ENCODE measurements around the gene GREB1. TPM values are rescaled to one million over a fixed set of nuclear protein-coding genes. Genes with fewer than 3 reads are reported as not detected.
A peak's percentile ranks its signal among the peaks of the same experiment; 100 is the strongest.

The GREB1 gene
- total and polyA plus RNA-seq, 3 experiments from 2014 or later, result 0.16 to 0.94 (median 0.55) TPM

DNA sequence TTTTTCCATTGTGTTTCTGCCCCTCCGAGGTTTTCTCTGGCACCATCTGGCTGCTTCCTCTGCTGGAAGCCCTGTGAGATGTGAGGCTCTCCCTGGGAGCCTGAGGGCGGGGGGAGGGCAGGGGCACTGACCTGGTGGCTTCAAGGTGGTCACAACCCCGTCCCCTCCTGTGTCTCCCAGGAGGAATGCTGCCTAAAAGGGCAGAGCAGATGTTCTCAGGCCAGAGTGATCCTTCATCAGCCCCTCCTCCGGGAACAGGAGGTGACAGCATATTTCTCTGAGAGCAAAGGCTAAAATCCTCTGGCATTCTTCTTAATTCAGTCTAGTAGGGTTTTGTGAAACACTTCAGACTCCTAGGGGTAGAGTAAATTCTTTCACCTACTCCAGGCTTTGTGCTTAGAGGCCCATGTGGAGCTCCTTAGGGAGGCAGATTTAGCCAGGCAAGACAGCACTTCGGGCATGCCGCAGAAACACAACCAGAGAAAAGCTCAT lies 18.3 kb upstream of the GREB1 start:
- Histone ChIP-seq H3K4me1 (ENCODE audit: insufficient read depth, low read length) (no peaks in the 10 kb centered on the region), H3K36me3 (ENCODE audit: insufficient read depth, low read length) (no peaks in the 10 kb centered on the region), H3K9me3 (ENCODE audit: low read length) (no peaks in the 10 kb centered on the region), H3K27ac (ENCODE audit: low read depth, low read length) (no peak overlapping the region), H3K27me3 (ENCODE audit: insufficient read depth, low read length, poor library complexity, severe bottlenecking) (no peaks in the 10 kb centered on the region), H3K4me3 (ENCODE audit: low read length) (no peak overlapping the region)
- H3K27ac Mint-ChIP-seq, result no peak overlapping the region
- peaks cover 0 to 6% (median 6%) of the 10 kb centered on the region in 5 donors for H3K9me3 Mint-ChIP-seq
- peaks cover 0 to 17% of the 10 kb centered on the region in 2 donors for H3K27me3 Mint-ChIP-seq
- CTCF ChIA-PET, result no interaction called here
- no peak for DNase-seq
- no peaks in the 10 kb centered on the region for H3K36me3 Mint-ChIP-seq
- no peak overlapping the region for H3K4me3 Mint-ChIP-seq
- no peaks in the 10 kb centered on the region for H3K4me1 Mint-ChIP-seq
- POLR2A ChIA-PET, result no interaction called here

DNA sequence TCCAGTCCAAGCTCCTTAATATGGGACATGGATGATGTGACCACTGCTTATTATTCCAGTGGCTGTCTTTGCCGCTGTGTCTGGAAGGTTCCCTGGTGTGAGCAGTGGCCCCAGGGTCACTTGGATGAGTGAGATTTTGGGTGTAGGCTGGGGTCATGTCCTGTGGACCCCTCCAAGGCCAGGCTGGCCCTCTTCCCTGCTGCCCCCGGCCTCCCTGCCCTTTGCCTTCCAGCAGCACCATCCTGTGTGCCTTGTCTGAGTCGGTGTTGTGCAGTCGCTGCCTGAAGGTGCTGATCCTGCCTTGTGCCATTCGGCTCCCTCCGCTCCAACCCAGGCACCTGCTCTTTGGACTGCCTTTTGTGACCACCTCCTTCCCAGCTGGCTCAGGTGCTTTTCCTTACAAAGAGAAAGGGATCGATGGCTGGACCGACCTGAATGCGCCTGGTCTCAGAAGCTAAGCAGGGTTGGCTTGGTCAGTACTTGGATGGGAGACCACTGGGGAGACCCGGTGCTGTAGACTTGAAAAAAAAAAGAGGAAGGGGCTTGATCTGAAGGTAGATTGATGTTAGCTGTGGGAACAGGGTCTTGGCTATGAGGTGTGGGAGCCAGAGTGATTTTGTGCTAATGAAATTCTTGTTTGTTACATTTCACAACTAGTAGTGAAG lies 16.7 kb upstream of the GREB1 start:
- Histone ChIP-seq H3K4me1 (ENCODE audit: insufficient read depth, low read length) (no peaks in the 10 kb centered on the region), H3K27me3 (ENCODE audit: insufficient read depth, low read length, poor library complexity, severe bottlenecking) (no peaks in the 10 kb centered on the region), H3K27ac (ENCODE audit: low read depth, low read length) (no peak overlapping the region), H3K4me3 (ENCODE audit: low read length) (no peak overlapping the region), H3K36me3 (ENCODE audit: insufficient read depth, low read length) (no peaks in the 10 kb centered on the region), H3K9me3 (ENCODE audit: low read length) (no peaks in the 10 kb centered on the region)
- H3K27me3 Mint-ChIP-seq, result peaks cover 0 to 11% of the 10 kb centered on the region in 2 donors
- POLR2A ChIA-PET, result no interaction called here
- H3K36me3 Mint-ChIP-seq, result no peaks in the 10 kb centered on the region
- peaks cover 0 to 9% (median 7%) of the 10 kb centered on the region in 5 donors for H3K9me3 Mint-ChIP-seq
- CTCF ChIA-PET, result no interaction called here
- no peak overlapping the region for H3K27ac Mint-ChIP-seq
- H3K4me1 Mint-ChIP-seq, result no peaks in the 10 kb centered on the region
- DNase-seq, result no peak
- no peak overlapping the region for H3K4me3 Mint-ChIP-seq

GRCh38 chr2:11517906-11518305 lies 15.9 kb upstream of the GREB1 start:
- no peak overlapping the region for H3K27ac ChIP-seq (ENCODE audit: low read depth, low read length)
- no peaks in the 10 kb centered on the region for H3K9me3 ChIP-seq (ENCODE audit: low read length)
- CTCF ChIA-PET, result no interaction called here
- H3K4me1 ChIP-seq (ENCODE audit: insufficient read depth, low read length), result no peaks in the 10 kb centered on the region
- H3K27me3 Mint-ChIP-seq, result peaks cover 0 to 8% of the 10 kb centered on the region in 2 donors
- peaks cover 0 to 9% (median 7%) of the 10 kb centered on the region in 5 donors for H3K9me3 Mint-ChIP-seq
- peaks cover 0 to 3% (median 2%) of the 10 kb centered on the region in 3 donors for H3K36me3 Mint-ChIP-seq
- DNase-seq, result no peak
- no peaks in the 10 kb centered on the region for H3K27me3 ChIP-seq (ENCODE audit: insufficient read depth, low read length, poor library complexity, severe bottlenecking)
- H3K36me3 ChIP-seq (ENCODE audit: insufficient read depth, low read length), result no peaks in the 10 kb centered on the region
- POLR2A ChIA-PET, result no interaction called here
- no peak overlapping the region for H3K4me3 ChIP-seq (ENCODE audit: low read length)
- H3K27ac Mint-ChIP-seq, result peak overlapping the region in 1 of 8 donors; percentile 36
- no peak overlapping the region for H3K4me3 Mint-ChIP-seq
- no peaks in the 10 kb centered on the region for H3K4me1 Mint-ChIP-seq

GRCh38 chr2:11520092-11520693 lies 13.7 kb upstream of the GREB1 start:
- peaks cover 0 to 9% (median 8%) of the 10 kb centered on the region in 5 donors for H3K9me3 Mint-ChIP-seq
- POLR2A ChIA-PET, result no interaction called here
- DNase-seq, result no peak
- peaks cover 0 to 4% (median 2%) of the 10 kb centered on the region in 3 donors for H3K36me3 Mint-ChIP-seq
- H3K27ac Mint-ChIP-seq, result no peak overlapping the region
- Histone ChIP-seq H3K36me3 (ENCODE audit: insufficient read depth, low read length) (no peaks in the 10 kb centered on the region), H3K27me3 (ENCODE audit: insufficient read depth, low read length, poor library complexity, severe bottlenecking) (no peaks in the 10 kb centered on the region), H3K27ac (ENCODE audit: low read depth, low read length) (no peak overlapping the region), H3K4me3 (ENCODE audit: low read length) (no peak overlapping the region), H3K9me3 (ENCODE audit: low read length) (no peaks in the 10 kb centered on the region), H3K4me1 (ENCODE audit: insufficient read depth, low read length) (no peaks in the 10 kb centered on the region)
- H3K27me3 Mint-ChIP-seq, result peaks cover 0 to 9% of the 10 kb centered on the region in 2 donors
- CTCF ChIA-PET, result no interaction called here
- H3K4me1 Mint-ChIP-seq, result no peaks in the 10 kb centered on the region
- no peak overlapping the region for H3K4me3 Mint-ChIP-seq

DNA sequence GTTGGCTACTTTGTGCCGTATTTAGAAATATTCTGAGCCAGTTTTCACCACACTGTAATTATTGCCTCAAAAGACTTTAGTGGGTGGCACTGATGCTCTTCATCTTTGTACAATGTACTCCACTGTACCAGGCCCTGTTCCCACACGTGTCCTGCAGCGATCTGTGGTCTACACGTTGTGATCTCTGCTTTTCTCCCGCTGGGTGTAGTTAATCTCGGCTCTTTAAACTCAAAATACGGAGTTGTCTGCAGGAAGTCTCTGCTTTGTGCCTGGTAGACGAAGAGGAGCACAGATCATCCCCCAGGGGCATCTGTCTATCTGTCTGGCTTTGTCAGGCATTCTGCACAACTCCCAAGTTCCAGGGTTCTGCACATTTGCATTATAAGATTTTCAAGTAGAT lies 12.1 kb upstream of the GREB1 start:
- peaks cover 10 to 15% of the 10 kb centered on the region in 2 donors for H3K27me3 Mint-ChIP-seq
- H3K27ac Mint-ChIP-seq, result no peak overlapping the region
- H3K36me3 ChIP-seq (ENCODE audit: insufficient read depth, low read length), result no peaks in the 10 kb centered on the region
- ChIA-PET POLR2A (no interaction called here), CTCF (no interaction called here)
- peaks cover 0 to 9% (median 8%) of the 10 kb centered on the region in 5 donors for H3K9me3 Mint-ChIP-seq
- H3K4me3 Mint-ChIP-seq, result no peak overlapping the region
- peaks cover 3% of the 10 kb centered on the region for H3K27me3 ChIP-seq (ENCODE audit: insufficient read depth, low read length, poor library complexity, severe bottlenecking)
- no peak overlapping the region for H3K4me3 ChIP-seq (ENCODE audit: low read length)
- peaks cover 0 to 5% (median 2%) of the 10 kb centered on the region in 3 donors for H3K36me3 Mint-ChIP-seq
- H3K4me1 ChIP-seq (ENCODE audit: insufficient read depth, low read length), result no peaks in the 10 kb centered on the region
- no peak overlapping the region for H3K27ac ChIP-seq (ENCODE audit: low read depth, low read length)
- no peak for DNase-seq
- no peaks in the 10 kb centered on the region for H3K9me3 ChIP-seq (ENCODE audit: low read length)
- H3K4me1 Mint-ChIP-seq, result no peaks in the 10 kb centered on the region

- Histone ChIP-seq H3K36me3 (ENCODE audit: insufficient read depth, low read length) (no peaks in the 10 kb centered on the region), H3K4me1 (ENCODE audit: insufficient read depth, low read length) (no peaks in the 10 kb centered on the region), H3K9me3 (ENCODE audit: low read length) (no peaks in the 10 kb centered on the region), H3K27me3 (ENCODE audit: insufficient read depth, low read length, poor library complexity, severe bottlenecking) (peaks cover 3% of the 10 kb centered on the region), H3K4me3 (ENCODE audit: low read length) (no peak overlapping the region), H3K27ac (ENCODE audit: low read depth, low read length) (no peak overlapping the region)
- H3K4me1 Mint-ChIP-seq, result no peaks in the 10 kb centered on the region
- H3K4me3 Mint-ChIP-seq, result no peak overlapping the region
- POLR2A ChIA-PET, result no interaction called here
- H3K27ac Mint-ChIP-seq, result no peak overlapping the region
- H3K36me3 Mint-ChIP-seq, result peaks cover 0 to 8% (median 2%) of the 10 kb centered on the region in 3 donors
- DNase-seq, result no peak
- CTCF ChIA-PET, result no interaction called here
- peaks cover 0 to 9% (median 6%) of the 10 kb centered on the region in 5 donors for H3K9me3 Mint-ChIP-seq
- peaks cover 17 to 36% of the 10 kb centered on the region in 2 donors for H3K27me3 Mint-ChIP-seq
These were observed 9.4 kb upstream of the GREB1 start for GRCh38 chr2:11524470-11524869.

DNA sequence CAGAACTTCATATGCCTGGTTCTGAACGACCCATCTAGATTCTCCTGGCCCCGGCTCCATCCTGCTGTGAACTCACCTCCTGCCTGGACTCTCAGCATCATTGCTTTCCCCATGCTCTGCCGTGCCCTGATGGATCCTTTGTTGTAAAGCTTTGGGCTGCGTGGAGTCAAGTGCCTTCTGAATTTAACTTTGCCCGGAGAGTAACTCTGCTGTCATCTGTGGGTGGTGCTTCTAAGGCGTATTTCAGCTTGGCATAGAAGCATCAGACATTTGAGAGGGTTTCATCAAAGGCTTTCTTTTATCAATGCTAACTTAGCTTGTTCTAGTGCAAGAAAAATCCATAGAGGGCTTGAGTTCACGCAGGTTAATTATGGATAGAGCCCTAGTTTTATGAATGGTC lies 8.1 kb upstream of the GREB1 start:
- H3K27me3 ChIP-seq (ENCODE audit: insufficient read depth, low read length, poor library complexity, severe bottlenecking), result peaks cover 3% of the 10 kb centered on the region
- Mint-ChIP-seq H3K9me3 (peaks cover 0 to 6% (median 0%) of the 10 kb centered on the region in 5 donors), H3K27me3 (peaks cover 17 to 38% of the 10 kb centered on the region in 2 donors), H3K36me3 (peaks cover 0 to 8% (median 2%) of the 10 kb centered on the region in 3 donors), H3K4me3 (no peak overlapping the region), H3K4me1 (no peaks in the 10 kb centered on the region), H3K27ac (no peak overlapping the region)
- no peaks in the 10 kb centered on the region for H3K9me3 ChIP-seq (ENCODE audit: low read length)
- H3K4me3 ChIP-seq (ENCODE audit: low read length), result no peak overlapping the region
- H3K27ac ChIP-seq (ENCODE audit: low read depth, low read length), result no peak overlapping the region
- POLR2A ChIA-PET, result no interaction called here
- DNase-seq, result no peak
- CTCF ChIA-PET, result no interaction called here
- H3K4me1 ChIP-seq (ENCODE audit: insufficient read depth, low read length), result no peaks in the 10 kb centered on the region
- H3K36me3 ChIP-seq (ENCODE audit: insufficient read depth, low read length), result no peaks in the 10 kb centered on the region

- peaks cover 0 to 8% (median 2%) of the 10 kb centered on the region in 3 donors for H3K36me3 Mint-ChIP-seq
- ChIA-PET POLR2A (no interaction called here), CTCF (no interaction called here)
- H3K4me1 Mint-ChIP-seq, result no peaks in the 10 kb centered on the region
- no peaks in the 10 kb centered on the region for H3K9me3 ChIP-seq (ENCODE audit: low read length)
- DNase-seq, result no peak
- H3K27me3 ChIP-seq (ENCODE audit: insufficient read depth, low read length, poor library complexity, severe bottlenecking), result peaks cover 3% of the 10 kb centered on the region
- no peaks in the 10 kb centered on the region for H3K36me3 ChIP-seq (ENCODE audit: insufficient read depth, low read length)
- peaks cover 0 to 4% (median 0%) of the 10 kb centered on the region in 5 donors for H3K9me3 Mint-ChIP-seq
- H3K4me3 ChIP-seq (ENCODE audit: low read length), result no peak overlapping the region
- H3K27me3 Mint-ChIP-seq, result peaks cover 17 to 41% of the 10 kb centered on the region in 2 donors
- H3K27ac Mint-ChIP-seq, result no peak overlapping the region
- no peak overlapping the region for H3K4me3 Mint-ChIP-seq
- no peaks in the 10 kb centered on the region for H3K4me1 ChIP-seq (ENCODE audit: insufficient read depth, low read length)
- no peak overlapping the region for H3K27ac ChIP-seq (ENCODE audit: low read depth, low read length)
These were observed 6.8 kb upstream of the GREB1 start for GRCh38 chr2:11527001-11527400.
